Activated CD8-positive, alpha-beta memory T cell treated with anti-CD3 and anti-CD28 coated beads, Interleukin-2, amount 10 ng/mL, durations not matched to agents 7 days and 5 days (primary cell): Measurements from ENCODE around the gene MUCL3. TPM values are rescaled to one million over a fixed set of nuclear protein-coding genes. Genes with fewer than 3 reads are reported as not detected.
"Not testable (repeated sequence)": the region's sequence is repeated elsewhere in the genome, so short reads cannot be mapped to it uniquely, and the experiment has no call there.

Experiments used
- ATAC-seq: fragments of 150-1000 bp; cut with Tn5 transposase; one replicate; pipeline ENCODE4 v1.10.0; 2021; ENCODE audit warnings: moderate library complexity
- CTCF ChIA-PET: fragments of 350-600 bp; sonication (Branson Sonifier 250); formaldehyde crosslinking; loops from one replicate; lab custom pipeline; 2021; ENCODE audit warnings: antibody characterized with exemption; lab: Charles Lee
- DNase-seq: peaks from one replicate; pipeline ENCODE4 v3.0.0-alpha.2; 2020
- H3K27ac Mint-ChIP-seq: one replicate; pipeline ENCODE4 v1.8.0; 2021; ENCODE audit warnings: mild to moderate bottlenecking, mixed read lengths
- H3K27me3 Mint-ChIP-seq: one replicate; pipeline ENCODE4 v1.8.0; 2021; ENCODE audit warnings: mixed read lengths
- H3K36me3 Mint-ChIP-seq: one replicate; pipeline ENCODE4 v1.8.0; 2021; ENCODE audit warnings: mild to moderate bottlenecking, mixed read lengths
- H3K4me1 Mint-ChIP-seq: one replicate; pipeline ENCODE4 v1.8.0; 2021; ENCODE audit warnings: mixed read lengths
- H3K4me3 Mint-ChIP-seq: one replicate; pipeline ENCODE4 v1.8.0; 2021; ENCODE audit warnings: mild to moderate bottlenecking, moderate library complexity, mixed read lengths
- H3K9me3 Mint-ChIP-seq: one replicate; pipeline ENCODE4 v1.8.0; 2022; ENCODE audit warnings: low read depth, mixed read lengths
- total RNA-seq, 2 experiments: library from RNA; stranded (reverse); gene quantifications; one replicate each; pipeline ENCODE4 v1.2.3, GENCODE V29; 2021

The MUCL3 gene
- total RNA-seq, 2 experiments from 2014 or later = not detected

DNA sequence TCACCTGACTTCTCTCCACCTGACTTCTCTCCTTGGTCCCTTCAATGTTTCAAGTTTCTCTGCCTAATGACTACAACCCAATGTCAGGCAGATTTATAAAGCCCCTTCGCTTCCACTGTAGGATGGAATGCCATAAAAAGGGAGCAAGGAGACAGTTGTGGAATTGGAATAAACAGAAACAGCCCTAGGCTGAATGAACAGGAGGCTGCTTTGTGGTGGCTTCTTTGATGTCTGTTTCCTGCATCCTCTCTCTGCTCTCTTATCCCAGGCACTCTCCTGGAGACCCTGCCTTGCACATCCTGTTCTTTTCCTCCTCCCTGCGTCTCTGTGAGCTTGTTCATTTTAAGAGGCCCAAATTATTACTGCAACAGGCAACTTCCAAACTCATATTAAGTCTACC, 16.9 kb downstream of the MUCL3 start:
- H3K9me3 Mint-ChIP-seq = no peaks in the 10 kb centered on the region
- ATAC-seq = no peak
- CTCF ChIA-PET = no interaction called here
- H3K36me3 Mint-ChIP-seq = no peaks in the 10 kb centered on the region
- peaks cover 82% of the 10 kb centered on the region for H3K27me3 Mint-ChIP-seq
- no peak overlapping the region for H3K27ac Mint-ChIP-seq
- no peak overlapping the region for H3K4me3 Mint-ChIP-seq
- no peak for DNase-seq
- peaks cover 8% of the 10 kb centered on the region for H3K4me1 Mint-ChIP-seq

DNA sequence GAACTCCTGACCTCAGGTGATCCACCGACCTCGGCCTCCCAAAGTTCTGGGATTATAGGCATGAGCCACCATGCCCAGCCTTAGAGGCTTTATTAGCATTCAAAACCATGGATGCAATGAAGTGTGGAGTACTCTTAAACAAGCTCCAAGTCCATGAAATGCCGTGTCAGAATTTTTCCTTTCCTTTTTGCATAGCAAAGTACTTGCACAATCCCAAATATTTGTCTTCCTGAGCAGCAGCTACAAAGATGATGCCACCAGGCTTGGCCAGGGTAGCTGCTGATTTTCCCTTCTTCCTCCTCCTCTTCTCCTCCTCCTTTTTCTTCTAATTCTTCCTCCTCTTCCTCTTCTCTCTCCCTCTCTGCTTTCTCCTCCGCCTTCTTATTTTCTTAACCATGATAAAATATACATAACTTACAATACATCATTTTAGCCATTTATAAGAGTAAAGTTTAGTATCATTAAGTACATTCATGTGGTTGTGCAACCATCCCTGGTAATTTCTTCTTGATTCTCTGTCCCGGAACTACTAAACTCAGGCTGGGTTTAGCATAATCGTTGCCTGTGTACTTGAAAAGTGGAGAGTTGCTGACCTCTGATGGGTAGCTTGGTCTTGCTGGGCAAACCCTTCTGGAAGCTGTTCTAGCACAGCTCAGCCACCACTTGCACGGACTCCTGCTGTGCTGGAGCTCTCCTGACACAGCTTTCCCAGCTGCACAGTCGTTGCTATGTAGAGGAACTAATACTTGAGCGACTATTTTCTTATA, 20.3 kb downstream of the MUCL3 start:
- Mint-ChIP-seq H3K4me3 (no peak overlapping the region), H3K36me3 (no peaks in the 10 kb centered on the region), H3K9me3 (no peaks in the 10 kb centered on the region), H3K4me1 (peaks cover 29% of the 10 kb centered on the region), H3K27ac (no peak overlapping the region), H3K27me3 (peaks cover 76% of the 10 kb centered on the region)
- DNase-seq (no peak), ATAC-seq (no peak)
- CTCF ChIA-PET = interaction anchor here (1.0 to 1.2 kb wide), 2 partner anchors 28 to 46 kb away, joined by 3 read pairs; no protein-coding TSS in a partner anchor

DNA sequence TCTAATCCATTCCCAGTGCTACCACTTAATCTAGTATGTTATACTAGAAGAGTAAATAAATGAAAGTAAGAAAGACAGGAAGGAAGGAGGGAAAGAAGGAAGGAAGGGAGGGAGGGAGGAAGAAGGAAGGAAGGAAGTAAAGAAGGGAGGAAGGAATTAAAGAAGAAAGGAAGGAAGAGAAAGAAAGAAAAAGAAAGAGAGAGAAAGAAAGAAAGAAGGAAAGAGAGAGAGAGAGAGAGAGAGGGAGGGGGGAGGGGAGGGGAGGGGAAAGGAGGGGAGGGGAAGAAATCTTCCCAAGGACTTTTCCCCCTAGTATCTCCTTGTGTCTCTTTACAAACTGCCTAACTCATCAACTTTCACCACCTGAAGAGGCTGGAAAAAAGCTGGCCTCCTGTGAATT, 21.9 kb downstream of the MUCL3 start:
- no peaks in the 10 kb centered on the region for H3K36me3 Mint-ChIP-seq
- DNase-seq (no peak), ATAC-seq (no peak)
- H3K27ac Mint-ChIP-seq = no peak overlapping the region
- no peak overlapping the region for H3K4me3 Mint-ChIP-seq
- peaks cover 29% of the 10 kb centered on the region for H3K4me1 Mint-ChIP-seq
- no peaks in the 10 kb centered on the region for H3K9me3 Mint-ChIP-seq
- CTCF ChIA-PET = no interaction called here
- peaks cover 71% of the 10 kb centered on the region for H3K27me3 Mint-ChIP-seq

DNA sequence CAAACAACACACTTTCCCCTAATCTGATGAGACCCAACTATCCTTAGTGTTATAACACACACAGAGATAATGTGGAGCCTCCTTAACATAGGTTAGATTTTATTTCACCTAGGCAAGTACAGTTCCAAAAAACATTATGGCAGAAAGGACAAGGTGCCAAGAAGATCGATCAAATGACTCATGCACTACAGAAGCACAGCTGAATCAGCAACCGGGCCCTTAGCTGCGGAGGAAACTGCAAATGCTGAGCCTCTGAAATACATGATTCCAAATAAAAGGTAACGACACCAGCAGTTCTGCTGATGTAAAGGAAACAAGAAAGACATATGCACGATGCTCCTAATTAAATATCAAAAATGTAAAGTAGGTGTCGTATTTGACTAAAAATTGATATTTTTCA, 22.9 kb downstream of the MUCL3 start:
- H3K9me3 Mint-ChIP-seq = no peaks in the 10 kb centered on the region
- H3K4me3 Mint-ChIP-seq = no peak overlapping the region
- DNase-seq = no peak
- H3K36me3 Mint-ChIP-seq = no peaks in the 10 kb centered on the region
- ATAC-seq = no peak
- H3K27ac Mint-ChIP-seq = no peak overlapping the region
- H3K27me3 Mint-ChIP-seq = peaks cover 64% of the 10 kb centered on the region
- CTCF ChIA-PET = interaction anchor here (1.3 kb wide), 1 partner anchor 116 kb away, joined by 4 read pairs; no protein-coding TSS in a partner anchor
- H3K4me1 Mint-ChIP-seq = peaks cover 29% of the 10 kb centered on the region

DNA sequence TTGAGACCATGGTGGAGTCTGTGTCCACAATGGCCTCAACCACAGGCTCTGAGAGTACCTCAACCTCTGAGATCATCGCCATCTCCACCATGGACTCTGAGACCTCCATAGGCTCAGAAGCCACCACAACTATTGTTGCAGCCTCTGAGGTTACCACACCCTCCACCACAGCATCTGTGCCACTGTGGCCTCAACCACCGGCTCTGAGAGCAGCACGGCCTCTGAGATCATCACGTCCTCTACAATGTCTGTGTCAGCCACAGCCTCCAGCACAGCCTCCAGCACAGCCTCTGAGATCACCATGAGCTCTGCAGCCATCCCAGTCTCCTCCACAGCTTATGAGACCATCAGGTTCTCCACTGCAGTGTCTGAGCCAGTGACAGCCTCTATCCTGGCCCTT, 23.3 kb downstream of the MUCL3 start:
- DNase-seq = peak; percentile 81
- no peaks in the 10 kb centered on the region for H3K36me3 Mint-ChIP-seq
- H3K27ac Mint-ChIP-seq = peak overlapping the region; percentile 31
- ATAC-seq = peak; percentile 75
- peaks cover 29% of the 10 kb centered on the region for H3K4me1 Mint-ChIP-seq
- CTCF ChIA-PET = interaction anchor here (1.2 to 1.3 kb wide), 2 partner anchors 9 to 116 kb away, joined by 4 read pairs; no protein-coding TSS in a partner anchor
- H3K9me3 Mint-ChIP-seq = no peaks in the 10 kb centered on the region
- no peak overlapping the region for H3K4me3 Mint-ChIP-seq
- peaks cover 63% of the 10 kb centered on the region for H3K27me3 Mint-ChIP-seq

DNA sequence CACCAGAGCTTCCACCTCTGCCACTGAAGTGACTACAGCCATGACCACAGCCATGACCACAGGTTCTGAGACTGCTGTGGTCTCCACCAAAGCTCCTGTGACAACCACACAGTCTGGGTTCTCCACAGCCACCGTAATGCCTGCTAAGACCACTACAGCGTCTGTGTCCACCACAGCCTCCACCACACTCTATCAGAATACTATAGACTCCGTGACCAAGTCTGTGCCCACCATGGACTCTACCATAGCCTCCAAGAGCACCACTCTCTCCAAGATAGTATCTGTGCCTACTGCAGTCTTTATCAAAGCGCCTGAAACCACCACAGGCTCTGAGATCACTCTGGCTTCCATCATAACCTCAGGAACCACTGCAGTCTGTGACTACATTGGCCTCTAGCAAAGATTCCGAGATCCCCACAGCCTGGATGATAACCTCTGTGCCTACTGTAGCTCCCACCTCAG, 24.4 kb downstream of the MUCL3 start:
- peak; percentile 66 for DNase-seq
- H3K4me3 Mint-ChIP-seq = no peak overlapping the region
- no peaks in the 10 kb centered on the region for H3K9me3 Mint-ChIP-seq
- peak; percentile 45 for ATAC-seq
- H3K4me1 Mint-ChIP-seq = peaks cover 29% of the 10 kb centered on the region
- no peaks in the 10 kb centered on the region for H3K36me3 Mint-ChIP-seq
- H3K27ac Mint-ChIP-seq = peak overlapping the region; percentile 44
- H3K27me3 Mint-ChIP-seq = peaks cover 57% of the 10 kb centered on the region
- CTCF ChIA-PET = interaction anchor here (1.2 to 1.3 kb wide), 3 partner anchors 10 to 115 kb away, joined by 4 read pairs; partner anchors contain the start of gene VARS2

DNA sequence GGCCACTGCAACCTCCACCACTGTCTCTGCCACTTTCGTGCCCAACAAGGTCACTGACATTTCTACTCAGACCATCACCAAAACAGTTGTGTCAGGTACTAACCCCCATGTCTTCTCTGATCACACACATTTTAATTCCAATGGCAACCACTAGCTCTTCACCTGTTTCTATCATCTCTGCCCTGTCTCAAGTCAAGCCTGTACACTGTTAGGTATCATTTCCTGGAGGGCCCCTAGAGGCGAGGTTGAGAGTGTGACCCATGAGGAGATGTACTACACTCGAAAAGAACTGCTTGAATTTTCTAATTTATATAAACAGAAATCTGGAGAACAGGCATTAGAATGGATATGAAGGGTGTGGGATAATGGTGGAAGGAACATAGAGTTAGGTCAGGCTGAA, 25.4 kb downstream of the MUCL3 start:
- Mint-ChIP-seq H3K4me1 (peaks cover 29% of the 10 kb centered on the region), H3K27ac (peak overlapping the region; percentile 37), H3K4me3 (no peak overlapping the region), H3K9me3 (no peaks in the 10 kb centered on the region), H3K36me3 (no peaks in the 10 kb centered on the region), H3K27me3 (peaks cover 56% of the 10 kb centered on the region)
- DNase-seq (no peak), ATAC-seq (no peak)
- CTCF ChIA-PET = interaction anchor here (0.7 to 1.3 kb wide), 2 partner anchors 9 to 52 kb away, joined by 3 to 4 read pairs; partner anchors contain the start of gene VARS2

DNA sequence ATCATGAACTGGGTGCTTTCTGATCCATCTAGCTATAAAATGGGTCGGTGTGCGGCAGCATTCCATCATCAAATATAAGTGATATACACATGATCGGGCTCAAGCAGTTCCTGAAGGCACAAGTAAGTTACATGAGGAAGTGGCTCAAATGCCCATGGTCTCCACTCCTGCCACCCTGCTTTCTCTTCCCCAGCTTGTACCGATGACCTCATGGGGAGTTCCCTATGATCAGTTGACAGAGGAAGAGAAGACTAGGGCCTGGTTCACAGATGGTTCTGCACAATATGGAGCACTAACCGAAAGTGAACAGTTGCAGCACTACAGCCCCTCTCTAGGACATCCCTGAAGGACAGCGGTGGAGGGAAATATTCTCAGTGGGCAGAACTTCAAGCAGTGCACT, 28.4 kb downstream of the MUCL3 start:
- CTCF ChIA-PET = interaction anchor here (1.4 kb wide), 1 partner anchor 111 kb away, joined by 3 read pairs; no protein-coding TSS in a partner anchor
- not testable (repeated sequence) for DNase-seq, H3K4me3 Mint-ChIP-seq, H3K36me3 Mint-ChIP-seq, H3K27ac Mint-ChIP-seq, H3K9me3 Mint-ChIP-seq, ATAC-seq
- peaks cover 21% of the 10 kb centered on the region for H3K4me1 Mint-ChIP-seq
- peaks cover 62% of the 10 kb centered on the region for H3K27me3 Mint-ChIP-seq

DNA sequence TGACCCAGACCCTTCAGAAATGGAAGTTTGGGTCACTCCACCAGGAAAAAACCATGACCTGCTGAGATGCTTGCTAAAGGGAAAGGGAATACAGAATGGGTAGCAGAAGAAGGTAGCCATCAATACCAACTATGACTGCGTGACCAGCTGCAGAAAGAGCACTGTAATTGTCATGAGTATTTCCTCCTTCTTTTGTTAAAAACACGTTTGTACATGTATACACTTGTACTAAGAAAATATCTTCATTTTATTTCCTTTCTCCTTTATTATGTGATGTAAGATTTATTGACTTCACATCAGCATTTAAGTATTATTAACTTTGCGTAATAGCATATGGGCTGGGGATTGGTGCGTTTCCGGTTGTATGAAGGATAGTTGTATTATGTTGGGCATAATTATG, 30.2 kb downstream of the MUCL3 start:
- CTCF ChIA-PET = no interaction called here
- no peaks in the 10 kb centered on the region for H3K36me3 Mint-ChIP-seq
- no peak for DNase-seq
- ATAC-seq = no peak
- no peak overlapping the region for H3K27ac Mint-ChIP-seq
- H3K27me3 Mint-ChIP-seq = peaks cover 59% of the 10 kb centered on the region
- no peaks in the 10 kb centered on the region for H3K9me3 Mint-ChIP-seq
- H3K4me1 Mint-ChIP-seq = peaks cover 3% of the 10 kb centered on the region
- H3K4me3 Mint-ChIP-seq = no peak overlapping the region

DNA sequence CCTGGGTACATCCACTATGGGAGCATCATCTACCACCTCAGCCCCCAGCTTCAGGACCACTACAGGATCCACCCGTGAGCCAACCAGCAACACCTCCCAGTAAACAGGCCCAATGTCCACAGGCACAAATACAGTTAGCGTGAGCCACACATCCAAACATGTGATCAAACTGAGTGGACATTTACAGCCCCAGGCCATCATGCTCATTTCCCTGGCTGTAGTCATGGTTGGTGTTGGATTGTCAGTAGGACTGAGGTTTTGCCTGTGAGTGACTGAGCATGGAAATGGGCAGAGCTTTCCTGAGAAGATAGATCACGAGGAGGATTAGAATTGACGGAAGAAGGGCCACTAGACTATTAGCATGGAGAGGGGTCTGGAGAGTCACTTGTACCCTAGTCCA, 32.0 kb downstream of the MUCL3 start:
- no peak for ATAC-seq
- CTCF ChIA-PET = no interaction called here
- DNase-seq = no peak
- H3K9me3 Mint-ChIP-seq = no peaks in the 10 kb centered on the region
- peaks cover 57% of the 10 kb centered on the region for H3K27me3 Mint-ChIP-seq
- H3K4me1 Mint-ChIP-seq = no peaks in the 10 kb centered on the region
- no peaks in the 10 kb centered on the region for H3K36me3 Mint-ChIP-seq
- no peak overlapping the region for H3K4me3 Mint-ChIP-seq
- H3K27ac Mint-ChIP-seq = no peak overlapping the region

DNA sequence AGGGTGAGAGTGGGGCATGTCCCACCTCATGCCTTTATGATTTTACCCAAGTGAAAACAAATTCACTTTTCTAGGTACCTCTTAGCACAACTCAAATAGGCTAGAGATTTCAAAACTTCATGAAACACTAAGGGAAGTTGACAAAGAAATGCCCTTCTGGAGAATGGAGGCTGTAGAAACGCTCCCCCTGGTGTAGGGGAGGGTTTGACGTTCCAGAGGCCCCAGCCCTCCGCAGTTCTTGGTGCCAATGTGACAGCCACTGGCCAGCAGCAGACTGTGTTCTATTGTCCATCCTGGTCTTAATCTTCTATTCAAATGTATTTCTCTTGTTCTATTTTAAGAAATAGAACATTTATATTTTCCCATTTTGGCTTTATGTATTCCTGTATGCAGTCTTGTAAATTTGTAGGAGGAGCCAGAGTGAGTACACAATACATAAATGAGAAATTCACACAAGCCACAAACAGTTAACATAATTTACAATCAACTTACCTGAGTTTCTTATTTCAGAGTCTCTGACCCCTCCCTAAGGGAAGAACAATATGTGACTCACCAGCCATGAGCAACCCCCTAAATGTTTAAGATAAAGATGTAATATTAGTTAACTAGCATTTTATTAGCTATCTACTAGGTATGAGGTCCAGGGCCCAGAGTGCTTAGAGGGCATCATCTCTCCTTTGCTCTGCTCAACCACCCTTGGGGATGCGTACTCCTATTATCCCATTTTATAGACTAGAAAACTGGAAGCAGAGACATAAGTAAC, 33.9 kb downstream of the MUCL3 start:
- Mint-ChIP-seq H3K4me3 (no peak overlapping the region), H3K27me3 (peaks cover 65% of the 10 kb centered on the region), H3K4me1 (no peaks in the 10 kb centered on the region), H3K9me3 (no peaks in the 10 kb centered on the region), H3K27ac (no peak overlapping the region), H3K36me3 (no peaks in the 10 kb centered on the region)
- ATAC-seq = no peak
- CTCF ChIA-PET = interaction anchor here (0.6 kb wide), 1 partner anchor 8 kb away, joined by 3 read pairs; no protein-coding TSS in a partner anchor
- DNase-seq = no peak

DNA sequence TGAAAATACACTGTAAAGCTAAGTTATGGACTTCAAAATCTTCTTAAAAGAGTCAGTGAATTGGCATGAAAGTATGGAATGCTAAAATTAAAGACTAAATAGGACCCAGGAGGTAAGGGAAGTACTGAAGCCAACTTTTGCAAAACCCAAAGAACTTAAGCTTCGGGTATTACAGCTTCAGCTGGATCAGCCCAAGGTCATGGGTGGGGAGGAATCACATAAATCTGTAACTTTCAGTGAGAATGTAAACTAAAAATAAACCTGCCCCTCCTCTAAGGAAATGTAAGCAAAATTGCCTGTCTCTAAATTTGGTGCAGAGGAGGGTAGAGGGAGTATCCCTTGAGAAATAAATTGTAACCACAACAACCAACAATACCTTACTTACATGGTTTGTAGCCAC, 38.4 kb downstream of the MUCL3 start:
- ATAC-seq = no peak
- CTCF ChIA-PET = interaction anchor here (0.8 kb wide), 1 partner anchor 11 kb away, joined by 3 read pairs; no protein-coding TSS in a partner anchor

DNA sequence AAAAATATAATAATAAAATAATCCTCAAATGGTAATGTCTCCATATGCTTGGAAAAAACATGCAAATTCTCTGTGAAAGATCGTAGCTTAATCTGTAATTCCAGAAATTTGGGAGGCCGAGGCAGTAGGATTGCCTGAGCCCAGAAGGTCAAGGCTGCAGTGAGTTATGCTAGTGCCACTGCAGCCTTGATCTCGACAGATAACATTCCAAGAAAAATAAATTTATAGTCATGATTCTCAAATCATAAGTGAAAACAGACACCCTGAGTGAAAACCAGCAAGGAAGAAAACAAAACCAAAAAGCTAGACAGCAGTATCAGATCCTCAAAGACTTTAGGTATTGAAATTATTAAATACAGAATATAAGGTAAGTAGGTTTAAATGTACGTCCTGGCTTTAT, 38.9 kb downstream of the MUCL3 start:
- CTCF ChIA-PET = interaction anchor here (0.8 kb wide), 1 partner anchor 11 kb away, joined by 3 read pairs; no protein-coding TSS in a partner anchor
- Mint-ChIP-seq H3K27ac (no peak overlapping the region), H3K27me3 (peaks cover 61% of the 10 kb centered on the region), H3K36me3 (no peaks in the 10 kb centered on the region), H3K4me3 (no peak overlapping the region), H3K4me1 (peaks cover 1% of the 10 kb centered on the region), H3K9me3 (no peaks in the 10 kb centered on the region)
- DNase-seq (no peak), ATAC-seq (no peak)

More for the DNA sequence above, 38.4 kb downstream of the MUCL3 start:
- no peak overlapping the region for H3K27ac Mint-ChIP-seq
- peaks cover 67% of the 10 kb centered on the region for H3K27me3 Mint-ChIP-seq
- no peak overlapping the region for H3K4me3 Mint-ChIP-seq
- no peaks in the 10 kb centered on the region for H3K9me3 Mint-ChIP-seq
- H3K36me3 Mint-ChIP-seq = no peaks in the 10 kb centered on the region
- no peak for DNase-seq
- peaks cover 1% of the 10 kb centered on the region for H3K4me1 Mint-ChIP-seq
